KMS-11 (cell line): Measurements from ENCODE around the gene HDAC3.

Experiments used
- H2AFZ ChIP-seq: fragments of 200-600 bp; sonication (generic); 2 replicates; pipeline ENCODE4 v1.6.1; 2016; ENCODE audit warnings: antibody characterized with exemption, mixed run types, low read depth
- H3K27ac ChIP-seq: fragments of 200-600 bp; sonication (generic); 2 replicates; pipeline ENCODE4 v1.6.1; 2016; ENCODE audit warnings: mild to moderate bottlenecking, mixed run types
- H3K27me3 ChIP-seq: fragments of 200-600 bp; sonication (generic); 2 replicates; pipeline ENCODE4 v1.6.1; 2017; ENCODE audit warnings: mild to moderate bottlenecking, low read depth, mixed run types, moderate library complexity; ENCODE audit not compliant: insufficient read depth
- H3K36me3 ChIP-seq: fragments of 200-600 bp; sonication (generic); 2 replicates; pipeline ENCODE4 v1.6.1; 2017; ENCODE audit warnings: mild to moderate bottlenecking, mixed run types; ENCODE audit not compliant: insufficient read depth
- H3K4me1 ChIP-seq: fragments of 200-600 bp; sonication (generic); 2 replicates; pipeline ENCODE4 v1.6.1; 2016; ENCODE audit warnings: mild to moderate bottlenecking, low read depth, mixed run types; ENCODE audit not compliant: poor library complexity, severe bottlenecking
- H3K4me2 ChIP-seq: fragments of 200-600 bp; sonication (generic); 2 replicates; pipeline ENCODE4 v1.7.0; 2016; ENCODE audit warnings: mild to moderate bottlenecking, mixed run types
- H3K4me3 ChIP-seq: fragments of 200-600 bp; sonication (generic); IDR thresholded peaks from 2 replicates; pipeline ENCODE4 v1.6.1; 2017; ENCODE audit warnings: low read depth, low read length, mixed read lengths; ENCODE audit not compliant: insufficient read depth
- H3K79me2 ChIP-seq: fragments of 200-600 bp; sonication (generic); 2 replicates; pipeline ENCODE4 v1.6.1; 2016; ENCODE audit warnings: low read depth, mixed run types; ENCODE audit not compliant: insufficient read depth
- H3K9ac ChIP-seq: fragments of 200-600 bp; sonication (generic); 2 replicates; pipeline ENCODE4 v1.6.1; 2016; ENCODE audit warnings: mild to moderate bottlenecking, mixed run types
- H4K20me1 ChIP-seq: fragments of 200-600 bp; sonication (generic); 2 replicates; pipeline ENCODE4 v1.6.1; 2016; ENCODE audit warnings: mild to moderate bottlenecking, mixed run types; ENCODE audit not compliant: insufficient read depth
- TF ChIP-seq, protein P1 (sequence below): fragments of 200-600 bp; sonication (generic); conservative IDR thresholded peaks from 2 replicates; pipeline ENCODE4 v1.6.1; 2017; ENCODE audit warnings: low read depth, mild to moderate bottlenecking, antibody characterized with exemption, low read length, moderate library complexity, mixed read lengths

HDAC3 gene

DNA sequence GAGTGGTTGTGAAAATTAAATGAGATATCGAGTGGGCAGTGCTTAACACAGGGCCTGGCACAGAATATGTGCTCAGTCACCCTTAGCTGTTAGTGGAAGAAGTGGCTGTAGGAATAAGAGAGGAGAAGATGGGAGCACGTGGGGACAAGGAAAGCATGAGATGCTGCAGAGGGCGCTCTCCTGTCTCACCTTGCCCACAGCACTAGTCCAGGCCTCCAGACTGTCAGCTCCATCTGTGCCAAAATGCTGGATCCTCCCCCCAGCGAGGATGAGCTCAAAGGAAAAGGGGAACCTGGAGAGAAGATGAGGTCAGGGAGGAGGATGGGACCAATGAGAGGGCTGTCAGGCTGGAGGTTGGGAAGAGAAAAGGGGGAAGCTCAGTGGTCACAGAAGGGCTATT, 32.9 kb upstream of the HDAC3 start:
- no peak overlapping the region for H2AFZ ChIP-seq
- no peaks in the 10 kb centered on the region for H3K4me1 ChIP-seq
- no peaks in the 10 kb centered on the region for H3K27me3 ChIP-seq
- no peaks in the 10 kb centered on the region for H4K20me1 ChIP-seq
- TF ChIP-seq, protein P1, sequence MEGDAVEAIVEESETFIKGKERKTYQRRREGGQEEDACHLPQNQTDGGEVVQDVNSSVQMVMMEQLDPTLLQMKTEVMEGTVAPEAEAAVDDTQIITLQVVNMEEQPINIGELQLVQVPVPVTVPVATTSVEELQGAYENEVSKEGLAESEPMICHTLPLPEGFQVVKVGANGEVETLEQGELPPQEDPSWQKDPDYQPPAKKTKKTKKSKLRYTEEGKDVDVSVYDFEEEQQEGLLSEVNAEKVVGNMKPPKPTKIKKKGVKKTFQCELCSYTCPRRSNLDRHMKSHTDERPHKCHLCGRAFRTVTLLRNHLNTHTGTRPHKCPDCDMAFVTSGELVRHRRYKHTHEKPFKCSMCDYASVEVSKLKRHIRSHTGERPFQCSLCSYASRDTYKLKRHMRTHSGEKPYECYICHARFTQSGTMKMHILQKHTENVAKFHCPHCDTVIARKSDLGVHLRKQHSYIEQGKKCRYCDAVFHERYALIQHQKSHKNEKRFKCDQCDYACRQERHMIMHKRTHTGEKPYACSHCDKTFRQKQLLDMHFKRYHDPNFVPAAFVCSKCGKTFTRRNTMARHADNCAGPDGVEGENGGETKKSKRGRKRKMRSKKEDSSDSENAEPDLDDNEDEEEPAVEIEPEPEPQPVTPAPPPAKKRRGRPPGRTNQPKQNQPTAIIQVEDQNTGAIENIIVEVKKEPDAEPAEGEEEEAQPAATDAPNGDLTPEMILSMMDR: no peak
- H3K79me2 ChIP-seq: no peaks in the 10 kb centered on the region
- H3K27ac ChIP-seq: no peak overlapping the region
- H3K36me3 ChIP-seq: no peaks in the 10 kb centered on the region
- no peak overlapping the region for H3K9ac ChIP-seq
- no peak overlapping the region for H3K4me2 ChIP-seq
- H3K4me3 ChIP-seq: no peak overlapping the region

DNA sequence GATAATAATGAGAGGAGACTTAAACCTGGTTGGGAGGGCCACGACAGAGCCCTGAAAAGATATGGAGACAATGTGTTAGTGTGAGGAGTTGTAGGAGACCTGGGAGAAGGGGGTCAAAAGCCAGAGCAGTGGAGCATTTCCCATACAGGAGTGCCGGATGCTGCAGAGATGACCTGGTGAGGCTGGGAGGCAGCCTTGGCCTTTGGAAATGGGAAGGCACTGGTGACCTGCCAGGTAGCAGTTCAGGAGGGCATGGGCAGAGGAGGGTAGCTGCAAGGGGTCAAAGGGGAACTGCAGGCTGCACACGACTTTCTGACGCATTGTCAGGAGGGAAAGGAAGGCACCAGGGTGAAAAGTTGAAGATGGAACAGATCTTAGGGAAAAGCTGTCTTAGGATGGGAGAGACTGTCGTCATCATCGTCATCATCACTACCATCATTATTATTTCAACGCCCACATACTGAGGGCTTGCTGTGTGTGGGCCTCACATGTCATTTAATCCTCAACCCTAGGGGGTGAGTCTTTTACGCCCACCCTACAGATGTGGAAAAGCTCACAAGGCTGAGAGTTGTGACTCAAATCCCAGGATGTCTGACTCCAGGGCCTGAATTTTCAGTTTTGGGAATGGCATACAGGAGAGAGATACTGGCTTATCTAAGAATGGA, 32.1 kb upstream of the HDAC3 start:
- H3K36me3 ChIP-seq: no peaks in the 10 kb centered on the region
- no peak overlapping the region for H3K27ac ChIP-seq
- H3K79me2 ChIP-seq: no peaks in the 10 kb centered on the region
- H3K9ac ChIP-seq: no peak overlapping the region
- no peaks in the 10 kb centered on the region for H3K27me3 ChIP-seq
- no peak overlapping the region for H2AFZ ChIP-seq
- no peaks in the 10 kb centered on the region for H3K4me1 ChIP-seq
- TF ChIP-seq, protein P1: no peak
- H3K4me2 ChIP-seq: no peak overlapping the region
- H3K4me3 ChIP-seq: no peak overlapping the region
- H4K20me1 ChIP-seq: no peaks in the 10 kb centered on the region

DNA sequence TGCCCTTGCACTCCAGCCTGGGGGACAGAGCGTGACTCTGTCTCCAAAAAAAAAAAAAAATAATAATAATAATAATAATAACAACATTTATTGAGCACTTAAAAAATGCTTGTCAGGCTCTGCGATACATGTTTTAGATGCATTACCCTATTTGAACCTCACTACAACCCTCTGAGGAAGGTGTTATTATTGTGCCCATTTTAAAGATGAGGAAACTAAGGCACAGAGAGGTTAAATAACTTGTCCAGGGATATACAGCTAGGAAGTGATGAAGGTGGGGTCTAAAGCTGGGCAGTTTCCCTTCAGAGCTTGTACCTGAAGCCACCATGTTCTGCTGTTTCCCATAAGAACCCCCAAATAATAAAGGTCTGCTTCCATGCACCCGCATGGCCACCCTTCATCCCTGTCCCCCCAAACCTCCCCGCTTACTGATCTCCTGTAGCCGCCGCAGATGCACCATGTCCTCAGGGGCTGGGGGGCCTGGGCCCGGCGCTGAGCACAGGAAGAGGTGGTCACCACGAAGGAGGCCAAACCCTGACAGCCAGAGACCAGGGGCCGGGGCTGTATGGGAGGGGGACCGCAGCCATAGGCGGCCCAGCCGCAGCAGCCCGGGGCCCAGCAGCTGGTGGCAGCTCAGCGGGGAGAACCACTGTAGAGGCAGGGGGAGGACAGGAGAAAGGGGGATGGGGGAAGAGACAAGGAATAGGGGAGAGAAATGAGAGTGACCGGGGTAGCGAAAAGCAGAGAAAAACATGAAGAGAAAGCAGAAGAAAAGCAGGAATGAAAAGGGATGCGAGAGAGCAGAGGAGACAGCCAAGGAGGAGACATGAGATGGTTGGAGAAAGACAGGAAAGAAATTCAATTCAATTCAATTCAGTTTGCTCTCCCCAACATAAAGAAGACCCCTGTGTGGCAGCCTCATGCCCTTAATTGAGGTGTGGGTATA, 29.6 kb upstream of the HDAC3 start:
- Histone ChIP-seq H4K20me1 (no peaks in the 10 kb centered on the region), H3K27me3 (no peaks in the 10 kb centered on the region), H3K79me2 (no peaks in the 10 kb centered on the region), H3K9ac (no peak overlapping the region), H3K4me1 (no peaks in the 10 kb centered on the region), H3K27ac (no peak overlapping the region), H3K4me2 (no peak overlapping the region), H2AFZ (no peak overlapping the region), H3K36me3 (no peaks in the 10 kb centered on the region), H3K4me3 (no peak overlapping the region)
- TF ChIP-seq, protein P1: no peak

DNA sequence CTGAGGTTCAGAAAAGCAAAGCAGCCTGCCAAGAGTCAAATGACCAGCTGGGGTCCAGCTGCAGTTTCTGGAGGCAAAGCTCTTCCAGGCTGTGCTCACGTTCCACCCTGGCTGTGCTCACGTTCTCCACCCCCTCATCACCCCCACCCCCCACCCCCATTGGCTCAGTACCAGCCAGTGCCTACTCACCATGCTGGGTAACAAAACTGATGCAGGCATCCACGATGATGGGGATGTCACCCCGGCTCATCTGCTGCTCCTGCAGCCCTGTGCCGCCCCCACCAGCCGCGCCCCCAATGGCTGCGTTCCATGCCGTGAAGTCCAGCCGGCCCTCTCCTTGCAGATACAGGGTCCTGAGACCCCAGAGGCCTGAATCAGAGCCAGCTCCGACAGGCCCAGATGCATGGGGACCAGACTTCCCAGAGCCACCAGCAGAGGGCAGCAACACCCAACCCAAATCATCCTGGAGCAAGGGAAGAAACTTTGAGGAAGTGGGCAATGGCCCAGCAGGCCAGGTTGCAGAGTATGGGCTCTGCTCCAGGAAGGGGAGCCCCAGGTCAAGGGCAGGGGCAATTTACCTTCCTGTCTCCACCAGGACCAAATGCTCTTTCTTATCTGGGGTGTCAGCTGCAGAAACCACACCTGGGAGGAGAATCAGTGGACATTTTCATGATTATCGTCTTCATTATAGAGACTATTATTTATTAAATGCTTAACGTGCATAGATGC, 28.2 kb upstream of the HDAC3 start:
- H3K27ac ChIP-seq: no peak overlapping the region
- H3K79me2 ChIP-seq: no peaks in the 10 kb centered on the region
- no peaks in the 10 kb centered on the region for H3K4me1 ChIP-seq
- H3K36me3 ChIP-seq: no peaks in the 10 kb centered on the region
- no peak overlapping the region for H3K4me2 ChIP-seq
- no peak overlapping the region for H3K4me3 ChIP-seq
- H3K9ac ChIP-seq: no peak overlapping the region
- TF ChIP-seq, protein P1: peak; percentile 94
- H2AFZ ChIP-seq: peak overlapping the region; percentile 77; the same call in 1 of the 2 replicates
- no peaks in the 10 kb centered on the region for H4K20me1 ChIP-seq
- H3K27me3 ChIP-seq: no peaks in the 10 kb centered on the region
